Lung (tissue), 13 donors: ENCODE data around the gene CDHR5. TPM values are rescaled to one million over a fixed set of nuclear protein-coding genes. Genes with fewer than 3 reads are reported as not detected.

Experiments used
- ATAC-seq: fragments of 200-7000 bp; cut with Tn5 transposase; one replicate; pipeline ENCODE4 v1.9.1; 2020; ENCODE audit warnings: moderate number of reproducible peaks; ENCODE audit not compliant: insufficient read depth, low FRiP score
- DNase-seq, 3 donors: peaks; one replicate each; pipeline ENCODE4 v3.0.0-alpha.2; 2013 to 2017
- H3K27ac ChIP-seq, 2 donors: one replicate each; pipeline ENCODE4 v1.5.1; 2013; ENCODE audit warnings: mild to moderate bottlenecking in 2 of 2, moderate library complexity in 2 of 2, control low read depth in 1 of 2, inconsistent platforms in 1 of 2, low read depth in 1 of 2, low read length in 1 of 2
- H3K27me3 ChIP-seq, 3 donors: one replicate each; pipeline ENCODE4 v1.5.1; 2013; ENCODE audit warnings: low read length in 2 of 3; ENCODE audit not compliant: control insufficient read depth in 3 of 3, insufficient read depth in 3 of 3
- H3K36me3 ChIP-seq, 4 donors: one replicate each; pipeline ENCODE4 v1.5.1; 2013; ENCODE audit warnings: low read length in 4 of 4, mild to moderate bottlenecking in 1 of 4, moderate library complexity in 1 of 4; ENCODE audit not compliant: control insufficient read depth in 4 of 4, insufficient read depth in 4 of 4
- H3K4me1 ChIP-seq, 5 donors: one replicate each; pipeline ENCODE4 v1.5.1; 2013; ENCODE audit warnings: low read length in 5 of 5, mild to moderate bottlenecking in 2 of 5, moderate library complexity in 1 of 5; ENCODE audit not compliant: control insufficient read depth in 5 of 5, insufficient read depth in 5 of 5
- H3K4me3 ChIP-seq: one replicate; pipeline ENCODE4 v1.5.1; 2013; ENCODE audit warnings: mild to moderate bottlenecking, control low read depth, moderate library complexity
- H3K9ac ChIP-seq, 2 donors: one replicate each; pipeline ENCODE4 v1.5.1; 2013; ENCODE audit warnings: low read length in 2 of 2, control low read depth in 1 of 2; ENCODE audit not compliant: insufficient read depth in 1 of 2
- H3K9me3 ChIP-seq, 4 donors: one replicate each; pipeline ENCODE4 v1.5.1; 2013; ENCODE audit warnings: low read length in 3 of 4, mild to moderate bottlenecking in 1 of 4, moderate library complexity in 1 of 4; ENCODE audit not compliant: control insufficient read depth in 4 of 4, insufficient read depth in 3 of 4
- WGBS, 2 donors: extraction: QIAGEN DNeasy Blood & Tissue Kit; methylation state at CpG; one replicate each; pipeline ENCODE4 v1.1.7; 2013; 5-methylcytosine and 5-hydroxymethylcytosine counted together
- polyA plus RNA-seq, 2 donors: library from polyadenylated mRNA; stranded (reverse); fragments of 200-250 nt; gene quantifications; one replicate each; pipeline ENCODE4 v1.2.1, GENCODE V29; 2013
- small RNA-seq: library from RNA; depleted of rRNA; stranded (forward); fragments of <200 nt; gene quantifications from one replicate; pipeline ENCODE3, GENCODE V24; 2014; ENCODE audit warnings: low replicate concordance
- total RNA-seq, 2 donors: library from RNA; depleted of rRNA in 1 of 2; stranded (reverse); fragments of >200 nt in 1 of 2; gene quantifications; one replicate each; pipeline ENCODE4 v1.2.1, GENCODE V29; 2014 to 2021
- TF ChIP-seq, protein P1 (sequence below): IDR thresholded peaks from 2 replicates; pipeline ENCODE4 v1.5.1; 2012; ENCODE audit warnings: mild to moderate bottlenecking; ENCODE audit errors: control extremely low read depth, extremely low read depth
- donor health status: control.
- donor health status: control.
- donor health status: Bipolar disorder and iron deficiency.
- donor health status: healthy.
- donor health status: DM: yes; HTN: yes; CAD: no.

The CDHR5 gene
- total and polyA plus RNA-seq, 4 donors, result 0.02 to 0.10 TPM; not detected in 2

DNA sequence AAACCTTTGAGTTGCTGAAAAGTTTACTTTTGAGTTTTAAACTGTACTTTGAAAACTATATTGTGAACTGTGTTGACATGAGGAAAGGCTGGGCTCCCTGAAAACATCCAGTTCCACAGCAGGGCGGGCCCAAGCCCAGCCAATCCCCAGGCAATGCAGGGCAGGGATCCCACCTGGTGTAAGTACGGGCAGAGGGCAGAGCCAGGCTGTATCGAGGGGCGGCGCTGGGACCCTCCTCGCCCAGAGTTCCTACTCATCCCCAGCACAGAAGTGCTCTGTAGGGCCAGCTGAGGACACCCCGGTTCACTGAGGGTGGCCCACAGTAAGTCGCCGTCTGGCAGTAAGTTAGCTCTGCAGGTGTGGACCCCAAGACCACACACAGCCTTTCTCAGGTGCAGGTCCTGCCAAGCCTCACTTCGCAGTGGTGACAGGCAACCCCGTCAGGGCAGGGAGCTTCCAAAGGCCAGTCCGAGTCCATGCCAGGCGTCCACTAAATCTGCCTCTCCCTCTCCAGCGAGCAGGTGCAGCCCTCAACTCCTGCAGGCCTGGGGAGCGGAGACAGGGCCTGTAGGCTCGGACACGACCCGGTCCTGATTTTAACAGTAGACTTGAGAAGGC is 57.6 kb downstream of the CDHR5 start:
- Histone ChIP-seq H3K27ac (peak overlapping the region in 1 of 2 donors; percentile 76), H3K4me1 (peaks cover 0 to 24% (median 10%) of the 10 kb centered on the region in 5 donors), H3K4me3 (no peak overlapping the region), H3K9ac (no peak overlapping the region), H3K36me3 (peaks cover 0 to 11% (median 0%) of the 10 kb centered on the region in 4 donors), H3K27me3 (no peaks in the 10 kb centered on the region), H3K9me3 (no peaks in the 10 kb centered on the region)
- DNase-seq, result no peak
- no peak for ATAC-seq
- TF ChIP-seq, protein P1, sequence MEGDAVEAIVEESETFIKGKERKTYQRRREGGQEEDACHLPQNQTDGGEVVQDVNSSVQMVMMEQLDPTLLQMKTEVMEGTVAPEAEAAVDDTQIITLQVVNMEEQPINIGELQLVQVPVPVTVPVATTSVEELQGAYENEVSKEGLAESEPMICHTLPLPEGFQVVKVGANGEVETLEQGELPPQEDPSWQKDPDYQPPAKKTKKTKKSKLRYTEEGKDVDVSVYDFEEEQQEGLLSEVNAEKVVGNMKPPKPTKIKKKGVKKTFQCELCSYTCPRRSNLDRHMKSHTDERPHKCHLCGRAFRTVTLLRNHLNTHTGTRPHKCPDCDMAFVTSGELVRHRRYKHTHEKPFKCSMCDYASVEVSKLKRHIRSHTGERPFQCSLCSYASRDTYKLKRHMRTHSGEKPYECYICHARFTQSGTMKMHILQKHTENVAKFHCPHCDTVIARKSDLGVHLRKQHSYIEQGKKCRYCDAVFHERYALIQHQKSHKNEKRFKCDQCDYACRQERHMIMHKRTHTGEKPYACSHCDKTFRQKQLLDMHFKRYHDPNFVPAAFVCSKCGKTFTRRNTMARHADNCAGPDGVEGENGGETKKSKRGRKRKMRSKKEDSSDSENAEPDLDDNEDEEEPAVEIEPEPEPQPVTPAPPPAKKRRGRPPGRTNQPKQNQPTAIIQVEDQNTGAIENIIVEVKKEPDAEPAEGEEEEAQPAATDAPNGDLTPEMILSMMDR, result no peak
- WGBS, 2 donors, result 79 to 84% methylated on average over 18 of the region's 18 CpGs

Small RNA genes within 50 kb of the gene (small RNA-seq; reads per million reads assigned to genes)
- gene MIR210, result 8.7 reads per million, percentile 96 among the genes with 10 or more reads in this experiment

Other genes with a start within 250 kb of the CDHR5 start
- 10 to 100 TPM; 15.7 to 63.1 TPM for gene PKP3, start 230.7 kb downstream of the CDHR5 start, total RNA-seq
- gene PKP3, start 230.7 kb downstream of the CDHR5 start, polyA plus RNA-seq, result 10 to 100 TPM; 33.8 to 46.8 TPM
- gene SIGIRR, start 210.0 kb downstream of the CDHR5 start, total RNA-seq, result 10 to 100 TPM; 25.7 to 87.3 TPM
- 100 to 1,000 TPM in 1 of 2 donors, 10 to 100 TPM in 1; 43.4 to 112 TPM for gene SIGIRR, start 210.0 kb downstream of the CDHR5 start, polyA plus RNA-seq
- 10 to 100 TPM in 1 of 2 donors, 1 to 10 TPM in 1; 5.8 to 17.6 TPM for gene ANO9, start 182.9 kb downstream of the CDHR5 start, total RNA-seq
- 10 to 100 TPM in 1 of 2 donors, 1 to 10 TPM in 1; 8.7 to 18.6 TPM for gene ANO9, start 182.9 kb downstream of the CDHR5 start, polyA plus RNA-seq
- 10 to 100 TPM; 26.8 to 29.4 TPM for gene PTDSS2, start 174.7 kb downstream of the CDHR5 start, total RNA-seq
- 10 to 100 TPM; 20.4 to 36.5 TPM for gene PTDSS2, start 174.7 kb downstream of the CDHR5 start, polyA plus RNA-seq
- 100 to 1,000 TPM; 152 to 313 TPM for gene RNH1, start 117.7 kb downstream of the CDHR5 start, total RNA-seq
- gene RNH1, start 117.7 kb downstream of the CDHR5 start, polyA plus RNA-seq, result 100 to 1,000 TPM; 153 to 315 TPM
- gene HRAS, start 89.4 kb downstream of the CDHR5 start, total RNA-seq, result 10 to 100 TPM; 20.5 to 73.5 TPM
- 100 to 1,000 TPM in 1 of 2 donors, 10 to 100 TPM in 1; 65.8 to 133 TPM for gene HRAS, start 89.4 kb downstream of the CDHR5 start, polyA plus RNA-seq
- gene LRRC56, start 87.4 kb downstream of the CDHR5 start, total RNA-seq, result 10 to 100 TPM in 1 of 2 donors, 1 to 10 TPM in 1; 3.4 to 11.7 TPM
- gene LRRC56, start 87.4 kb downstream of the CDHR5 start, polyA plus RNA-seq, result 1 to 10 TPM; 3.8 to 5.7 TPM
- gene LMNTD2, start 64.2 kb downstream of the CDHR5 start, total RNA-seq, result 1 to 10 TPM; 3.0 to 9.7 TPM
- 1 to 10 TPM; 2.3 to 4.6 TPM for gene LMNTD2, start 64.2 kb downstream of the CDHR5 start, polyA plus RNA-seq
- 10 to 100 TPM; 53.5 to 79.4 TPM for gene RASSF7, start 64.0 kb downstream of the CDHR5 start, total RNA-seq
- gene RASSF7, start 64.0 kb downstream of the CDHR5 start, polyA plus RNA-seq, result 100 to 1,000 TPM in 1 of 2 donors, 10 to 100 TPM in 1; 47.9 to 153 TPM
- 10 to 100 TPM; 23.2 to 39.3 TPM for gene PHRF1, start 48.5 kb downstream of the CDHR5 start, total RNA-seq
- 10 to 100 TPM; 16.3 to 23.7 TPM for gene PHRF1, start 48.5 kb downstream of the CDHR5 start, polyA plus RNA-seq
- 10 to 100 TPM; 24.7 to 43.5 TPM for gene IRF7, start 9.0 kb downstream of the CDHR5 start, total RNA-seq
- 10 to 100 TPM; 62.1 to 68.3 TPM for gene IRF7, start 9.0 kb downstream of the CDHR5 start, polyA plus RNA-seq
- gene SCT, start 2.2 kb upstream of the CDHR5 start, total RNA-seq, result not detected
- gene SCT, start 2.2 kb upstream of the CDHR5 start, polyA plus RNA-seq, result not detected
- gene DRD4, start 12.3 kb upstream of the CDHR5 start, total RNA-seq, result 1 to 10 TPM in 1 of 2 donors, not detected in 1; 1.1 TPM
- gene DRD4, start 12.3 kb upstream of the CDHR5 start, polyA plus RNA-seq, result under 1 TPM; 0.05 to 0.35 TPM
- gene DEAF1, start 70.3 kb upstream of the CDHR5 start, total RNA-seq, result 10 to 100 TPM; 18.5 to 33.1 TPM
- 10 to 100 TPM; 20.0 to 24.7 TPM for gene DEAF1, start 70.3 kb upstream of the CDHR5 start, polyA plus RNA-seq
- 10 to 100 TPM; 10.3 to 23.2 TPM for gene TMEM80, start 70.9 kb upstream of the CDHR5 start, total RNA-seq
- gene TMEM80, start 70.9 kb upstream of the CDHR5 start, polyA plus RNA-seq, result 10 to 100 TPM; 13.8 to 28.1 TPM
- gene EPS8L2, start 81.3 kb upstream of the CDHR5 start, total RNA-seq, result 100 to 1,000 TPM in 1 of 2 donors, 10 to 100 TPM in 1; 92.4 to 166 TPM
- 100 to 1,000 TPM in 1 of 2 donors, 10 to 100 TPM in 1; 35.6 to 114 TPM for gene EPS8L2, start 81.3 kb upstream of the CDHR5 start, polyA plus RNA-seq
- 100 to 1,000 TPM; 128 to 292 TPM for gene TALDO1, start 122.5 kb upstream of the CDHR5 start, total RNA-seq
- gene TALDO1, start 122.5 kb upstream of the CDHR5 start, polyA plus RNA-seq, result 100 to 1,000 TPM; 186 to 311 TPM
- 10 to 100 TPM; 24.6 to 63.1 TPM for gene GATD1, start 152.5 kb upstream of the CDHR5 start, total RNA-seq
- gene GATD1, start 152.5 kb upstream of the CDHR5 start, polyA plus RNA-seq, result 10 to 100 TPM; 22.1 to 53.6 TPM
- under 1 TPM in 1 of 2 donors, not detected in 1; 0.18 TPM for gene CEND1, start 165.1 kb upstream of the CDHR5 start, total RNA-seq
- under 1 TPM; 0.10 to 0.14 TPM for gene CEND1, start 165.1 kb upstream of the CDHR5 start, polyA plus RNA-seq
- gene SLC25A22, start 173.3 kb upstream of the CDHR5 start, total RNA-seq, result 10 to 100 TPM; 10.6 to 38.2 TPM
- 10 to 100 TPM; 18.6 to 36.4 TPM for gene SLC25A22, start 173.3 kb upstream of the CDHR5 start, polyA plus RNA-seq
- 10 to 100 TPM in 1 of 2 donors, 1 to 10 TPM in 1; 8.7 to 15.3 TPM for gene PIDD1, start 180.3 kb upstream of the CDHR5 start, total RNA-seq
- 10 to 100 TPM in 1 of 2 donors, 1 to 10 TPM in 1; 8.5 to 16.9 TPM for gene PIDD1, start 180.3 kb upstream of the CDHR5 start, polyA plus RNA-seq
- 1,000 to 10,000 TPM in 1 of 2 donors, 100 to 1,000 TPM in 1; 441 to 1,892 TPM for gene RPLP2, start 185.0 kb upstream of the CDHR5 start, total RNA-seq
- gene RPLP2, start 185.0 kb upstream of the CDHR5 start, polyA plus RNA-seq, result 1,000 to 10,000 TPM; 1,133 to 2,648 TPM
- 100 to 1,000 TPM in 1 of 2 donors, 10 to 100 TPM in 1; 65.1 to 160 TPM for gene PNPLA2, start 194.0 kb upstream of the CDHR5 start, total RNA-seq
- 10 to 100 TPM; 76.1 to 92.4 TPM for gene PNPLA2, start 194.0 kb upstream of the CDHR5 start, polyA plus RNA-seq
- gene CRACR2B, start 203.0 kb upstream of the CDHR5 start, total RNA-seq, result 10 to 100 TPM; 17.9 to 45.1 TPM
- gene CRACR2B, start 203.0 kb upstream of the CDHR5 start, polyA plus RNA-seq, result 10 to 100 TPM; 19.1 to 44.4 TPM
- gene CD151, start 208.0 kb upstream of the CDHR5 start, total RNA-seq, result 100 to 1,000 TPM; 182 to 486 TPM
- 100 to 1,000 TPM; 313 to 556 TPM for gene CD151, start 208.0 kb upstream of the CDHR5 start, polyA plus RNA-seq
- 100 to 1,000 TPM; 144 to 155 TPM for gene POLR2L, start 217.6 kb upstream of the CDHR5 start, total RNA-seq
- 100 to 1,000 TPM; 179 to 183 TPM for gene POLR2L, start 217.6 kb upstream of the CDHR5 start, polyA plus RNA-seq
- 100 to 1,000 TPM in 1 of 2 donors, 10 to 100 TPM in 1; 68.3 to 135 TPM for gene TSPAN4, start 217.9 kb upstream of the CDHR5 start, total RNA-seq
- 100 to 1,000 TPM; 133 to 197 TPM for gene TSPAN4, start 217.9 kb upstream of the CDHR5 start, polyA plus RNA-seq